SIG-M5 treated with dmso at 0.1 percent for 504 hours (cell line): ENCODE results near the gene CNTNAP2.

ENCODE experiments used
- DNase-seq: peaks from one replicate; lab custom pipeline; 2025; ENCODE audit not compliant: unreplicated experiment; lab: John Stamatoyannopoulos, UW

CNTNAP2 gene

GRCh38 chr7:146116521-146117222, at the start of gene CNTNAP2:
Gene CNTNAP2 (plus strand): TSS chr7:146116801. CDS start chr7:146116877, 76 bp downstream.
- DNase-seq = no peak

DNA sequence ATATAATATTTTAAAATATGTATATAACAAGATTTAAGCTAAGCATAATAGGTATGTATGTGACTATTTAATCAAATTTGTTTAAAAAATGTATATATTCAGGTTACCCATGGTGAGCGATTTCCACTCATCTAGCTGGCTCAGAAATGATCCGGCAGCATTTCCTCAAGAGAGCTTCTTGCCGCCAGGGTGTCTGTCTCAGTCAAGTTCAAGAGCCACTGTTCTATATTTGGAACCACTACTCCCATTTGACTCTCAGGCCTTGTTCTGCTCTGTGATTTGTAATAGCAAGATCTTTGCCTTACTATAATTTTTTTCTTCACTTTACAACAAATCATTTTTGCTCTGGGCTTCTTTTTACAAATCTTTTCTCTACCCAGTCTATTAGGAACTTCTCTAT, 48.7 kb upstream of the CNTNAP2 start:
- DNase-seq = no peak

DNA sequence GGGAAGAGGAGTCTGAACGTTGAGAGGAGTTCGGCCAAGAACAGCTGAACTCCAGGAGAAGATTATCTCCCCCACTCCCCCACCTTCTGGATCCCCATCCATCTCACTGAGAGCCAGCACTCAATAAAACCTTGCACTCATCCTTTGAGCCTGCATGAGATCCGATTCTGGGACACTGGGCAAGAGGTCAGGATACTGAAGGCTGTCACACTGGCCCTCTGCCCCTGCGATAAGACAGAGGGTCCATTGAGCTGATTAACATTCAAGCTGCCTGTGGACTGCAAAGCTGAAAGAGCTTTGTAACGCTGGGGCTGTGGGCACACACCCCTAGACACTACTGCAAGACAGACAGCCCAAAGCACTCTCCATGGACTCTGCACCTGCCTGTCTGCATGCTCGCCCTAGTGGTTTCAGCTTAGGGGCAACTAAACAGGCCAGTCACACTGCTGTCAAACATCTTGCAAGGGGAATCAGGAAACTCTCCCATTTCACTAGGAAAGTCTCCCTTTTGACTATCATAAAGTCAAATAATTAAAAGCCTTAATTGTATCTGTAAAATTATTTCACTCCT, 42.3 kb upstream of the CNTNAP2 start:
- no peak for DNase-seq

DNA sequence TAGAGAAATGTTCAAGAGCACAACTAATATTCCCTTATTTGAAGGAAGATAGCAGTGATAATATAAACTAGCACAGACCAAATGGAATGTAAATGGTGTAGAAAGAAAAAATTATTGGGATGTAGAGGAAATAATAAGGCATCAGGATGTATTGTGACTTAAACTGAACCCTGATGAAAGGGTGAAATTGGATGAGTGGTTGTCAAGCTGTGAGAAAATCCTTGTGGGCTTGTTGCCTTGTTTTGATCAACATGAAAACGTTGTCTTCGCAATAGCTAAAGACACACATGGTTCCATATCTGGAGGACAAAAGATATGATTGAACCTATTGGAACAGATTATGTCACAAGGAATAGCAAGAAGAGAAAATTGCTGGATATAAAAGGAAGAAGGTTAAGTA, 40.3 kb upstream of the CNTNAP2 start:
- no peak for DNase-seq

DNA sequence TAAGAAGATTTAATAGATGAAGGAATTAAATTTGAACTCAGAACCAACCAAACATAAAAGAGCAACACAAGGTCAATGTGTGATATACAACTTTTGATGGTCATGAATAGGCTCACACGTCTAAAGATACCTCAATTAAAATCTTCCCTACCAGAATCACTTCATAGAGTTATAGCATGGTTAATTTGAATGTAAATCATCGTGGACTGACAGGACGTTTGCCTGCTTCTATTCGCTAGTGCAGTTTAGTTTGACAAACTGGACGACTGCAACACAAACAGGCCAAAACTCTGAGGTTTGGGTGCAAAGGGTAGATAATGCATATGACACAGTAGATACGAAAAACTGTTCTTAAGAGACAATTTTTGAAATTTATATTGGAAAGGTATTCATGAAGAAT, 32.5 kb upstream of the CNTNAP2 start:
- no peak for DNase-seq

DNA sequence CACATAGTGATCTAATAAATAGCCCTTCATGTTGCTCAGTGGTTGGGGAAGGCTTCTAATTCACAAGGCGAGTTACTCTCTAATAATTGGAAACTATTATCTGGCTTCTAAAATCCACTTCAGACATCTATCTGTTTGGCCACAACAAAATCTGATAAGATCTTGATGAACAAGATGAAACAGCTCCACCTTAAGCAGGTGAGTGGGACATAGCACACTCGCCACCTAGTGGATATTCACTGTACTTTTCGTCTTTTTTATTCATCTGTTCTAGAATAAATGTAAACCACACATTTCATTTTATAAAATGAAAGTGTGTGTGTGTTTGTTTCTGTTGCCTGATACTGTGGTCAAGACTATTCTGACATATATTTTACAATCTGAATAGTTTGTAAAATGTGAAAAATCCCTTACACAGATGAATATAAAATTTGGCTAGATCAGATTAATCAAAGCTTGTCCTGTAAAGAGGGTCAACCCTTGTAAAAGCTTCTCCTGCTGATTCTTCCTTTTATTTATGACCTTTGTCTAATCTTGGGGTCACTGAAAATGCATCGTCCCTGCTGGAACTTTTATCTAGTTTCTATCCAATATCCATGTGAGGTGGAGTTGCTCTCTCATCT, 26.5 kb upstream of the CNTNAP2 start:
- peak; percentile 13 for DNase-seq

DNA sequence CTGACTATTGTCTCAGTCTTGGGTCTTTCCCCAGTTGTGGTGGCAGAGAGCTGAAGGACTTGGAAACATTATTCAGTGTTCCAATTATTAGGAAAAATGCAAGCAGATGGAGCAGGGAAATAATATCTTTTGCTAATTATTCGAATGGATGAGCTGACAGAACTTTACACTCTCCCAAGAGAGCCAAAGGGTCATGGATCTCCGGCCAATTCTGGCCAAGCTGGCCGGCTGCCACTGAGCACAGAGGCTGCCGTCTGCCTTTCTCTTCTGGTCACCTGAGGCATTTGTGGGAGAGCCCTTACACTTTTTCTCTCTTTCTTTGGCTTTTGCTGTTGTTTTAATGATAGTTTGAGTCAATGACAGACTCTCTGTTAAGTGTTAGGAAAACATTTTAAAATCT, 22.2 kb upstream of the CNTNAP2 start:
- DNase-seq = no peak

GRCh38 chr7:146096994-146097393, 19.6 kb upstream of the CNTNAP2 start:
- peak; percentile 1 for DNase-seq

GRCh38 chr7:146106319-146106718, 10.3 kb upstream of the CNTNAP2 start:
- DNase-seq = no peak

DNA sequence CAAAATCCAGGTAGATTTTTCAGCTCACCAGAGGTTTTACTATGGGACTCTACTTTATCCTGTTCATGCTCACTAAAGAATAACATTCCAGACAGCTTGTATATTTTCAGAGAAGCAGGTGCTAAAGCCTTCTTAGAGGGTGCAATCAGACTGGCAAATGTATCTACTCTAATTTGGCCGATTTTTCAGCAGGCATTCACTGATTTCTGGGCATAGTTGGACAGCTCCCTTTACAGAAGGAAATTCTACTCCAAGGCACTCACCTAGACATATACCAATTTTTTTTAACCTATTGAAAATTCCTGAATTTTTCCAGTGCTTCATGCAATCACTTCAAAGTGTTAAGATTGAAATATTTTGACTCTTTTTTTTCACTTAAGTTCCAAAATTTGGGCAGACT, 3.8 kb upstream of the CNTNAP2 start:
- DNase-seq = no peak

DNA sequence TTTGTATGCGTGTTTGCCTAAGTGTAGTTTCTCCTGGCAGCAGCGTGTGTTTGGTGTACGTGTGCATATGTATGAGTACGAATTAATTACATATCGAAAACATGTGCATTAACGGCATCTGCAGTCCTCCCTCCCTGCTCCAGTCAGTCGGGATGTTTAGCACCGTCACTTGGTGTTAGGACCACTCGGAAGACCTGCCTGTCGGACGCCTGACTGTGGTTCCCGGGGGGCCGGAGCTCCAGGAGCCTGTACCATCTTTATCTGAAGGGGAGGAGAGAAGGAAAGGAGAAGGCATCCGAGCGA, 1.1 kb upstream of the CNTNAP2 start:
- DNase-seq = no peak

DNA sequence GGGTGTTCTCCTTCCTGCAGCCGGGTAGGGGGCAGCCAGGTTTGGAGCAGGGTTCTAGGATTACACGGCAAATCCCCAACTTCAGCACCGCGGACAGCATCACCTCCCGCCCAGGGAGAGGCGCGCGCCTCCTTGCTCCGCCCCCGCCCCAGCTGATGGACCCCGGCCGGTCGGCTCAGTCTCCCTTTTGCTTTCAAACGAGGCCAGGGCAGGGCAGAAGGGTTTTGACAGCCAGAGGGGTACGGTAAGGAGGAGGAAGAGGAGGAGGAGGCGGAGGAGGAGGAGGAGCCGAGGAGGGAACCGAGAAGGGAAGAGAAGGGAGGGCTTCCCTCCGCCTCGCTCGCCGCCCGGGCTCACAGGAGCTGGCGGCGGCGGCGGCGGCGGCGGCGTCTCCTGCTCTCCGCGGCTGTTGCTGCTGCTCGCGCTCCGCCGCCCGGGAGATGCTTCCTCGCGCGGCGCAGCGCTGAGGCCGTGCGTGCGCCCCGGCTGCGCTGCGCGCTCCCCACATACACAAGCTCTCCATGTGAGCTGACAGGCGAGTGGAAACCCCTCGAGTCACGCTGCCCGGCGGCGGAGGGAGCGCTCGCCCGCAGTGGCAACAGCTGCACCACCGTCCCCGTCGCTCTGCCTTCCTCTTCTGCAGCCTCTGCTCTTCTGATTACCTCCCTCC, 615 bp upstream of the CNTNAP2 start:
- peak; percentile 23 for DNase-seq

DNA sequence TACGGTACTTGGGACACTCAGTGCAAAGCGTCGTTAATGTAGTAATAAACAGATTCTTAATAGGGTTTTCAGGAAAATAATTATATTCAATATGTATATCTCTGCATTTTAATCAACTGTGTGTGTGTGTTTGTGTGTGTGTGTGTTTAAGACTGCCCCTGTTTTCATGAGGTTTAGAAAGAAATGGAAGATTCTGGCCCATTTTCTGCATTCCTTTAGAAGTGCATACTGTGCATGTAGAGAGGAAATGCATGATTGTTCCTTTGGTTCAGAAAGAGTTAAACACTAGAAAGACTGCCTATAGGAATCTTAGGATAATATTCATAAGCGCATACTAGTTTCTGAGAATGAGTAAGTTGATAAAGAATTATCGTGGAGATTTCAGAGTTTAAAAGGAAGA, 975 bp downstream of the CNTNAP2 start:
- DNase-seq = no peak

DNA sequence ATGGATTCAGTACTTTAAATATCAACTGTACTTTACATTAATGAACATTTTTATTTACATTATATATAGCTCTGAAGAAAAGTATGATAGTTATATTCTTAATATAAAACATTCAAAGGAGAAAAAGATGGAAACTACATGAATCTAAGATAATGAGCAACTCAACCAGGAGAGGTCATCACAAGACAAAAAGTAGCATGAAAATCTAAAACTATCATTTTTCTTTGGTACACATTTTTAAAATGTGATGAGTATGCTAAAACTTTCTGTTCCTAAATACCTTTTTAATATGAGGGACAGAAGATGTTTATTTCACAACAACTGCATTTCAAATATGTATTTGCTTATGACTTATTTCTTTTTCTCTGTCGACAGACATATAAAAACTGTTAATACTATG, 2.4 kb downstream of the CNTNAP2 start:
- no peak for DNase-seq

DNA sequence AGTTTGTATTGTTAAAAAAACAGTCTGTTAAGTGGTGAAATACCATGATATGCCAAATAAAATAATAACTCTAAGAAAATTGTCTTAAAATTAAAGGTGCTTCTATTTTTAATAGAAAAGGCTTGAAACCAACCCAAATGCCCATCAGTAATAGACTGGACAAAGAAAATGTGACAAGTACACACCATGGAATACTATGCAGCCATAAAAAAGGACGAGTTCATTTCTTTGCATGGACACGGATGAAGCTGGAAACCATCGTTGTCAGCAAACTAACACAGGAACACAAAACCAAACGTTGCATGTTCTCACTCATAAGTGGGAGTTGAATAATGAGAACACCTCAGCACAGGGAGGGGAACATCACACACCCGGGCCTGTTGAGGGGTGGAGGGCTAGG, 7.1 kb downstream of the CNTNAP2 start:
- no peak for DNase-seq

GRCh38 chr7:146126767-146127509, 10.3 kb downstream of the CNTNAP2 start:
- no peak for DNase-seq

- DNase-seq = no peak
Measured at GRCh38 chr7:146129296-146129695, 12.7 kb downstream of the CNTNAP2 start.

GRCh38 chr7:146129997-146130396, 13.4 kb downstream of the CNTNAP2 start:
- no peak for DNase-seq

DNA sequence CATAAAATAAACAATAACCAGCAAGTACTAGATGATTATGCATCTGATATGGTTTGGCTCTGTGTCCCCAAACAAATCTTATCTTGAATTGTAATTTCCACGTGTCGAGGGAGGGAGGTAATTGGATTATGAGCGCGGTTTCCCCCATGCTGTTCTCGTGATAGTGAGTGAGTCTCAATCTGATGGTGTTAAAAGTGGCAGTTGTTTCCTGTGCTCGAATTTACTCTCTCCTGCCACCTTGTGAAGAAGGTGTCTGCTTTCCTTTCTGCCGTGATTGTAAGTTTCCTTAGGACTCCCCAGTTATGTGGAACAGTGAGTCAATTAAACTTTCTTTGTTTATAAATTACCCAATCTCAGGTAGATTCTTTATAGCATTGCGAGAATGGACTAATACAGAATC, 15.1 kb downstream of the CNTNAP2 start:
- DNase-seq = no peak

- DNase-seq = no peak
Measured at GRCh38 chr7:146136357-146136875, 19.8 kb downstream of the CNTNAP2 start.

DNA sequence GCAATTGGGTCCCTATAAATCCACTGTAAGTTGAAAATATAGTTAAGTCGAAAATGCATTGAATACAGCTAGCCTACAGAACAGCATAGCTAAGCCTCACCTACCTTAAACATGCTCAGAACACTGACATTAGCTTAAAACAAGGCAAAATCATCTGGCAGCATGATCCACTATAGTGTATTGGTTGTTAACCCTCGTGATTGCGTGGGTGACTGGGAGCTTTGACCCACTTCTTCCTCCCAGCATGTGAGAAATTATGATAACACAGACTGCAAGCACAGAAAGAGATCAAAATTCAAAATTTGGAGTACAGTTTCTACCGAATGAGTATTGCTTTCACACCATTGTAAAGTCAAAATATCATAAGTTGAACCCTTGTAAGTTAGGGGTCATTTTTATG, 22.3 kb downstream of the CNTNAP2 start:
- DNase-seq = no peak
